SU-DHL-6 (cell line): ENCODE results near the gene NDC80.

Source experiments
- CTCF ChIP-seq: fragments of 200-600 bp; sonication (generic); IDR thresholded peaks from one replicate; pipeline ENCODE4 v1.5.1; 2017; ENCODE audit warnings: antibody characterized with exemption, mild to moderate bottlenecking, low read length, moderate library complexity; ENCODE audit not compliant: insufficient read depth, poor library complexity, severe bottlenecking
- EZH2phosphoT487 ChIP-seq: fragments of 200-600 bp; sonication (generic), shearing (Covaris generic); conservative IDR thresholded peaks from 2 replicates; pipeline ENCODE4 v1.6.1; 2018; ENCODE audit warnings: mild to moderate bottlenecking, antibody characterized with exemption, low read length, moderate library complexity, mixed read lengths

GRCh38 chr18:2535419-2535910, 35.9 kb upstream of the NDC80 start:
- TF ChIP-seq CTCF (no peak), EZH2phosphoT487 (no peak)
